G401 (cell line): ENCODE measurements around the gene C19orf47. TPM values are rescaled to one million over a fixed set of nuclear protein-coding genes. Genes with fewer than 3 reads are reported as not detected.
A peak's percentile ranks its signal among the peaks of the same experiment; 100 is the strongest.

ENCODE experiments used
- DNase-seq: peaks from one replicate; pipeline ENCODE4 v3.0.0-alpha.2; 2015; ENCODE audit warnings: low spot score
- in situ Hi-C: cut with HindIII; loops from 2 replicates; pipeline ENCODE4 v1.10.0; 2016; ENCODE audit warnings: low sequenced_read_pairs, mixed read lengths
- total RNA-seq: library from RNA; depleted of rRNA; stranded (reverse); fragments of >200 nt; shearing (Covaris generic); gene quantifications from 2 replicates; pipeline ENCODE4 v1.2.3, GENCODE V29; 2014; rRNA removed

The C19orf47 gene
- total RNA-seq, 1 experiment from 2014 or later: 22.5 TPM

DNA sequence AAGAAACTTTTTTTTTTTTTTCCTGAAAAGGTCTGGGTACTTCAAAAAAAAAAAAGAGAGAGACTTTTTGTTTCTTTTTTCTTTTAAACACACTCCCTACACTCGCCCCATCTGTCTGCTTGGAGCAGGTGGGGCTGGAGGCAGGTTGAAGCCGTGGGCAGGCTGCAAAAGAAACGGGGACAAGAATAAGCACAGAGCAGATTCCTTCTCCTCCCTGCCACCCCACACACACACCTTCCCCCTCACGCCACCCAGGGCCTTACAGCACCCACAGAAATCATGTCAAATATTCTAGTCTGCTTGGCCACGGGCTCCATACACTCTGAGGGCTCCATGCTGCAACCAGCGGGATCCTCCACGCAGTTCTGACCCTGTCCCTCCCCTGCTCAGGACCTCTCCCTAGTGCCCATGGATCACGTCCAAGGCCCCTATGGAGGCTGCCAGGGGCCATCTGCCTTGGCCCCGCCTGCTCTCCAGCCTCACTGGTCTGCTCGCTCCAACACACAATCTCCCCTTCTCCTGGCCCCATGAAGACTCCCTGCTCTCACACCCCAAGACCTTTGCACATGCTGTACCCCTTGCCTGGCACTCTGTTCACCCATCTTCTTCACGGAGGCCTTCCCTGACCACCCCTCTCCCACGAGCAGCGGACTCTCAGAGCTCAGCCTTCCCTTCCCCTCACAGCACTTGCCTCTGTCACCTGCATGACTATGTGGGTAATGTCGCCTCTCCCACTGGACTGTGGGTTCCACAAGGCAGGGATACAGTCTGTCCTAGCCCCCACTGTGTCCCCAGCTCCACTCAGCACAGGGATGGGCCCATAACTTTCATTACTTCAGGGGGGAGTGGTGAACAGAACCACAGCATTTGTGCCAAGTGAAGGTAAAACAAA, 74.5 kb downstream of the C19orf47 start:
- in situ Hi-C loops: no loop called here

DNA sequence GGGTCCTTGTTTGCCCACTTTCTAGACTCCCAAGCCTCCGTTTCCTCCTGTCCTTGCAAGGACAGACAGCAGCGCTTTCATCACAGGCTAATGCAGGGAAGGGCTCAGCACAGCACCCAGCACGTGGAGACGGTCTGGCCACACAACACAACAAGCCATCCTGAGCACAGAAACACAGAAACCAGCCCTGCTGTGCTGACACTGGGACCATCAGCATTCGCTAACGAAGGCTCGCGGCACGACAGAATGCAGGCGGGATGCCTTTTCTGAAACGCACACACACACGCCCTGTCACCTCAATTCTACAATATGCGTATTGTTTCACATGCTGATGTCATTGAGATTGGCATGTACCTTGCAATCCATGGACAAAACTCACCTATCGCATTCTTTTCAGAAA, 75.9 kb downstream of the C19orf47 start:
- in situ Hi-C loops: no loop called here
- DNase-seq: no peak

More for the DNA sequence above, 74.5 kb downstream of the C19orf47 start:
- peak; percentile 85 for DNase-seq

GRCh38 chr19:40271706-40272105, 76.5 kb downstream of the C19orf47 start:
- in situ Hi-C loops: no loop called here
- peak; percentile 10 for DNase-seq

DNA sequence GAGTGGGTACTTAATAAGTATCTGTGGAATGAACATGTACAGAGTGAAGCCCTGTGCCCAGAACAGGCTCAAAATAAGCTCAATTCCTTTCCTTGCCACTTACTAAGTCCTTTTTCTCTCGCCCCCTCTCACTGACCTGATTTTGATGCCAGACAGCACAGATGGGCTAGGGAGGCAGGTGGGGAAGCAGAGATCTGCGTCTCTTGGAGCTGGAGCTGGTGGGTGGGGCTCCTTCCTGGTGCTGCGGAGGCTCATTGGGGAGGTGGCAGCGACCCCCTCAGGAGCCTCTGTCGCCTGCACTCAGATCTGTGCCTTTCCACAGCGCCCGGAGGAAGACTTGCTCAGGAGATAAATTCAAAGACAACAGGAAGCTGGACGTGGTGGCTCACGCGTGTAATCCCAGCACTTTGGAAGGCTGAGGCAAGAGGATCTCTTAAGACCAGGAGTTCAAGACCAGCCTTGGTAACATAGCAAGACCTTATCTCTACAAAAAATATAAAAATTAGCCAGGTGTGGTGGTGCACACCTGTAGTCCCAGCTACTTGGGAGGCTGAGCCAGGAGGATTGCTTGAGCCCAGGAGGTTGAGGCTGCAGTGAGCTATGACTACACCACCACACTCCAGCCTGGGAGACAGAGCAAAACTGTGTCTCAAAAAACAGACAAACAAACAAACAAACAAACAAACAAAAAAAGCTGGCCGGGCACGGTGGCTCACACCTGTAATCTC, 77.7 kb downstream of the C19orf47 start:
- peak; percentile 96 for DNase-seq
- in situ Hi-C loops: no loop called here

Other genes starting within 250 kb of the C19orf47 start
- 13.8 and 21.7 TPM in 2 replicates for gene MAP3K10, start 157.0 kb downstream of the C19orf47 start, total RNA-seq
- gene TTC9B, start 130.0 kb downstream of the C19orf47 start, total RNA-seq: not detected in 2 replicates
- gene CCNP, start 121.7 kb downstream of the C19orf47 start, total RNA-seq: not detected in 2 replicates
- 71.8 and 73.5 TPM in 2 replicates for gene AKT2, start 63.1 kb downstream of the C19orf47 start, total RNA-seq
- 232 and 245 TPM in 2 replicates for gene PLD3, start 298 bp upstream of the C19orf47 start, total RNA-seq
- gene HIPK4, start 41.8 kb upstream of the C19orf47 start, total RNA-seq: not detected in 2 replicates
- gene PRX, start 65.0 kb upstream of the C19orf47 start, total RNA-seq: 5.6 and 5.9 TPM in 2 replicates
- 24.4 and 42.0 TPM in 2 replicates for gene SERTAD1, start 77.6 kb upstream of the C19orf47 start, total RNA-seq
- 62.7 and 63.8 TPM in 2 replicates for gene SERTAD3, start 95.9 kb upstream of the C19orf47 start, total RNA-seq
- gene BLVRB, start 117.3 kb upstream of the C19orf47 start, total RNA-seq: 195 and 247 TPM in 2 replicates
- gene SPTBN4, start 118.6 kb upstream of the C19orf47 start, total RNA-seq: 3.8 and 4.5 TPM in 2 replicates
- 74.5 and 115 TPM in 2 replicates for gene SHKBP1, start 228.5 kb upstream of the C19orf47 start, total RNA-seq